CD14-positive monocyte (primary cell): ENCODE measurements around the gene HUWE1. TPM values are rescaled to one million over a fixed set of nuclear protein-coding genes. Genes with fewer than 3 reads are reported as not detected.

ENCODE experiments used
- DNase-seq, 3 donors: peaks; one replicate each; pipeline ENCODE4 v3.0.0-alpha.2; 2011 to 2022
- H2AFZ ChIP-seq: 2 replicates; pipeline ENCODE4 v1.6.0; 2012; ENCODE audit warnings: mild to moderate bottlenecking, low read depth, low read length, inconsistent platforms; ENCODE audit not compliant: insufficient read depth, poor library complexity, severe bottlenecking
- H3K27ac ChIP-seq, 2 donors: 1 replicate in 1 of 2; 2 replicates in 1 of 2; pipeline ENCODE4 v1.5.1; 2012 to 2013; ENCODE audit warnings: low read length in 2 of 2, control low read depth in 1 of 2, inconsistent platforms in 1 of 2, low read depth in 1 of 2, mild to moderate bottlenecking in 1 of 2
- H3K27me3 ChIP-seq, 2 donors: one replicate each; pipeline versions ENCODE4 v1.6.0 to v1.6.1; 2011 to 2013; ENCODE audit warnings: low read length in 2 of 2; ENCODE audit not compliant: control insufficient read depth in 2 of 2, insufficient read depth in 2 of 2
- H3K36me3 ChIP-seq, 2 donors: replicated peaks in 1 of 2; 1 replicate in 1 of 2; 2 replicates in 1 of 2; pipeline versions ENCODE4 v1.5.1 to v1.6.1; 2012 to 2013; ENCODE audit warnings: low read length in 2 of 2, control low read depth in 1 of 2, inconsistent platforms in 1 of 2, mild to moderate bottlenecking in 1 of 2; ENCODE audit not compliant: insufficient read depth in 2 of 2, control insufficient read depth in 1 of 2
- H3K4me1 ChIP-seq, 2 donors: 1 replicate in 1 of 2; 2 replicates in 1 of 2; pipeline versions ENCODE4 v1.5.1 to v1.6.1; 2012 to 2013; ENCODE audit warnings: low read length in 2 of 2, control low read depth in 1 of 2, inconsistent platforms in 1 of 2, mild to moderate bottlenecking in 1 of 2, moderate library complexity in 1 of 2; ENCODE audit not compliant: insufficient read depth in 2 of 2, control insufficient read depth in 1 of 2
- H3K4me2 ChIP-seq: replicated peaks from 2 replicates; pipeline ENCODE3; 2012; ENCODE audit warnings: low read length, moderate library complexity, mild to moderate bottlenecking; ENCODE audit not compliant: poor library complexity, severe bottlenecking; ENCODE audit errors: extremely low read depth
- H3K4me3 ChIP-seq, 3 experiments: fragments of 200-600 bp in 1 of 3; sonication (generic) in 1 of 3; replicated peaks in 1 of 3; 1 replicate in 2 of 3; 2 replicates in 1 of 3; pipeline ENCODE4 v1.5.1; 2011 to 2013; ENCODE audit warnings: low read length in 3 of 3, mild to moderate bottlenecking in 3 of 3, control low read depth in 2 of 3, low read depth in 2 of 3, inconsistent platforms in 1 of 3, moderate library complexity in 1 of 3
- H3K79me2 ChIP-seq: 2 replicates; pipeline ENCODE4 v1.6.0; 2012; ENCODE audit warnings: mild to moderate bottlenecking, control low read depth, inconsistent platforms, low read length, moderate library complexity; ENCODE audit not compliant: insufficient read depth
- H3K9ac ChIP-seq: 2 replicates; pipeline ENCODE4 v1.6.0; 2017; ENCODE audit warnings: low read length, mild to moderate bottlenecking; ENCODE audit not compliant: insufficient read depth, poor library complexity, severe bottlenecking
- H3K9me3 ChIP-seq, 2 donors: replicated peaks in 1 of 2; 1 replicate in 1 of 2; 2 replicates in 1 of 2; pipeline versions ENCODE4 v1.5.1 to v1.6.1; 2012 to 2013; ENCODE audit warnings: low read length in 2 of 2, control low read depth in 1 of 2; ENCODE audit not compliant: control insufficient read depth in 1 of 2, insufficient read depth in 1 of 2
- H4K20me1 ChIP-seq: 2 replicates; pipeline ENCODE4 v1.6.0; 2012; ENCODE audit warnings: mild to moderate bottlenecking, low read length, control low read depth, moderate library complexity; ENCODE audit not compliant: insufficient read depth
- H3K27ac Mint-ChIP-seq, 7 donors: one replicate each; pipeline ENCODE4 v1.8.0; 2020; ENCODE audit warnings: mild to moderate bottlenecking in 7 of 7, mixed read lengths in 7 of 7, moderate library complexity in 6 of 7, inconsistent platforms in 2 of 7
- H3K27me3 Mint-ChIP-seq, 3 donors: one replicate each; pipeline ENCODE4 v1.8.0; 2021 to 2022; ENCODE audit warnings: low read depth in 3 of 3, mild to moderate bottlenecking in 3 of 3, mixed read lengths in 3 of 3, moderate library complexity in 3 of 3, inconsistent platforms in 1 of 3
- H3K36me3 Mint-ChIP-seq, 2 donors: one replicate each; pipeline ENCODE4 v1.8.0; 2020; ENCODE audit warnings: mixed read lengths in 2 of 2, inconsistent platforms in 1 of 2, mild to moderate bottlenecking in 1 of 2
- H3K4me1 Mint-ChIP-seq: one replicate; pipeline ENCODE4 v1.8.0; 2020; ENCODE audit warnings: mild to moderate bottlenecking, mixed read lengths
- H3K4me3 Mint-ChIP-seq, 2 donors: one replicate each; pipeline ENCODE4 v1.8.0; 2020; ENCODE audit warnings: mild to moderate bottlenecking in 2 of 2, mixed read lengths in 2 of 2, moderate library complexity in 1 of 2
- H3K9me3 Mint-ChIP-seq, 7 donors: one replicate each; pipeline ENCODE4 v1.8.0; 2020 to 2022; ENCODE audit warnings: mixed read lengths in 7 of 7, mild to moderate bottlenecking in 6 of 7, moderate library complexity in 6 of 7, inconsistent platforms in 2 of 7
- CTCF ChIP-seq: fragments of 200-600 bp; IDR thresholded peaks from one replicate; pipeline ENCODE4 v1.8.0; 2022; ENCODE audit warnings: antibody characterized with exemption, mild to moderate bottlenecking
- WGBS: methylation state at CpG from one replicate; pipeline ENCODE4 v1.1.5; 2013; ENCODE audit warnings: missing lambda C conversion rate; ENCODE audit not compliant: insufficient coverage; 5-methylcytosine and 5-hydroxymethylcytosine counted together
- intact Hi-C, 2 donors: fragments of 100-400 bp; cut with micrococcal nuclease; formaldehyde crosslinking; loops; one replicate each; pipeline versions ENCODE4 v1.15.0 to v1.15.1; 2023
- polyA plus RNA-seq, 3 donors: library from polyadenylated mRNA; depleted of rRNA in 1 of 3; unstranded in 2 of 3; stranded (reverse) in 1 of 3; fragments of 300-500 nt in 2 of 3; fragments of >200 nt in 1 of 3; fragmentation: Illumina TruSeq in 2 of 3; gene quantifications; 1 replicate in 2 of 3; 2 replicates in 1 of 3; pipeline ENCODE4 v1.2.3, GENCODE V29; 2012 to 2021

The HUWE1 gene
- polyA plus RNA-seq, 3 donors, result 1.8 to 31.1 (median 4.3) TPM

- TF ChIP-seq CTCF, result no peak
- Mint-ChIP-seq H3K27ac (no peak overlapping the region), H3K36me3 (peaks cover 35 to 60% of the 10 kb centered on the region in 2 donors)
Observed at GRCh38 chrX:53642337-53642736, 44.2 kb downstream of the HUWE1 start.

GRCh38 chrX:53639257-53639656 is 47.3 kb downstream of the HUWE1 start:
- Mint-ChIP-seq H3K36me3 (peaks cover 21 to 54% of the 10 kb centered on the region in 2 donors), H3K4me1 (no peaks in the 10 kb centered on the region), H3K27me3 (peaks cover 0 to 3% (median 0%) of the 10 kb centered on the region in 3 donors), H3K27ac (no peak overlapping the region), H3K4me3 (no peak overlapping the region), H3K9me3 (no peaks in the 10 kb centered on the region)
- DNase-seq, result no peak
- Histone ChIP-seq H3K4me3 (no peak overlapping the region), H3K27ac (no peak overlapping the region), H3K36me3 (peaks cover 50 to 83% of the 10 kb centered on the region in 2 donors), H3K9ac (no peak overlapping the region), H2AFZ (no peak overlapping the region), H3K27me3 (no peaks in the 10 kb centered on the region), H3K79me2 (no peaks in the 10 kb centered on the region), H3K4me2 (no peak overlapping the region), H3K9me3 (no peaks in the 10 kb centered on the region), H4K20me1 (peaks cover 5% of the 10 kb centered on the region), H3K4me1 (no peaks in the 10 kb centered on the region)
- intact Hi-C loops, result loop anchor here in 1 of 2 donors (10.0 kb wide), 1 partner anchor 74 kb away; no protein-coding TSS in a partner anchor
- TF ChIP-seq CTCF, result no peak

More at GRCh38 chrX:53642337-53642736, 44.2 kb downstream of the HUWE1 start:
- H3K9ac ChIP-seq, result no peak overlapping the region
- no peak overlapping the region for H2AFZ ChIP-seq
- intact Hi-C loops, result no loop called here
- H3K27ac ChIP-seq, result no peak overlapping the region
- Mint-ChIP-seq H3K9me3 (no peaks in the 10 kb centered on the region), H3K4me3 (no peak overlapping the region), H3K4me1 (no peaks in the 10 kb centered on the region), H3K27me3 (peaks cover 0 to 3% (median 0%) of the 10 kb centered on the region in 3 donors)
- no peaks in the 10 kb centered on the region for H3K4me1 ChIP-seq
- H3K27me3 ChIP-seq, result no peaks in the 10 kb centered on the region
- peaks cover 61 to 88% of the 10 kb centered on the region in 2 donors for H3K36me3 ChIP-seq
- no peak overlapping the region for H3K4me3 ChIP-seq
- no peaks in the 10 kb centered on the region for H3K9me3 ChIP-seq
- H3K79me2 ChIP-seq, result no peaks in the 10 kb centered on the region
- no CpG with 5 or more reads among the region's 2 CpGs for WGBS
- no peak for DNase-seq
- H4K20me1 ChIP-seq, result peaks cover 5% of the 10 kb centered on the region
- H3K4me2 ChIP-seq, result no peak overlapping the region
